HG03520 (cell line): Measurements from ENCODE around the gene ADK.
"Not testable (repeated sequence)": the region's sequence is repeated elsewhere in the genome, so short reads cannot be mapped to it uniquely, and the experiment has no call there.

Experiments used
- ATAC-seq: cut with Tn5 transposase; IDR thresholded peaks from one replicate; pipeline ENCODE4 v1.9.1; 2021; ENCODE audit warnings: mild to moderate bottlenecking, moderate library complexity; ENCODE audit not compliant: unreplicated experiment

Gene ADK

DNA sequence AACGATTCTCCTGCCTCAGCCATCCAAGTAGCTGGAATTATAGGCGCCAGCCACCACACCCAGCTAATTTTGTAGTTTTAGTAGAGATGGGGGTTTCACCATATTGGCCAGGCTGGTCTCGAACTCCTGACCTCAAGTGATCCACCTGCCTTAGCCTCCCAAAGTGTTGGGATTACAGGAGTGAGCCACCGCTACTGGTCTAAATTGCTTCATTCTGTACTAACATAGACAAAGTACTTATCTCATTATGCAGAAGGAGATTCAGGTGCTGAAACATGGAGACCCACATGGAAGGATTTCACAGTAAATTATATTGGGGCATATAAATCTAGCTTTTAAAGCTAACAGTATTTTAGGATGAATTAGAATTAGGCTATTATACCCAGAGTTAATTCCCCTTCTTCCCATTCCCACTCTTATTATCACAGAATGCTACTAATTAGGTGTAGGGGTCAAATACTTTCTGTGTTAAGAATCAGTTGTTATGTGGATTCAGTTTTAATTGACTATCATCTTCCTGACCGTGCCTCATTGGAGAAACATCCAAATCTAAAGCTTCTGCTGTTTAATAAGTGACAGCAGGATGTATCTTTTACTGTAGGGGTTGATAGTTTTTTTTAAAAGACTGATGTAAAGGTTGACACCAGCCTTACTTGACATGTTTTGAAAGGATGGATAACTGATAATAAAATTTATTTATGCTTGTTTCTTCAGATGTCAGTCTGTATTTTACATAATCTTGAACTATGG lies 27.2 kb downstream of the ADK start:
- no peak for ATAC-seq

DNA sequence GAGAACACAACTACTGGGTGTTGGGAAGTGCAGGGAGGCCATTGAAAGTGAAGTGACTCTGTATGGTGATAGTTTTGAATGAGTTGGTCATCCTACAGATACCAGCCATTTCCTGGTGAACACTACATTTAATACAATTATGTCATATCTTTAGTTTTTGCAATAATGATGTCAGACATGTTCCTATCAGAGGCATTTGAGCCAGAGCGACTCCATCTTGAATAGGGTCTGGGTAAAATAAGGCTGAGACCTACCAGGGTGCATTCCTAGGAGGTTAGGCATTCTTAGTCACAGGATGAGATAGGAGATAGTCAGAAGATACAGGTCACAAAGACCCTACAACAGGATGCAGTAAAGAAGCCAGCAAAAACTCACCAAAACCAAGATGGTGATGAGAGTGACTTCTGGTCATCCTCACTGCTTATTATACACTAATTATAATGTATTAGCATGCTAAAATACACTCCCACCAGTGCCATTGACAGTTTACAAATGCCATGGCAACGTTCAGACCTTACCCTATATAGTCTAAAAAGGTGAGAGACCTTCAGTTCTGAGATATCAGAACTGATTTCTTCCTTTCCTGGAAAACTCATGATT lies 28.2 kb downstream of the ADK start:
- no peak for ATAC-seq

DNA sequence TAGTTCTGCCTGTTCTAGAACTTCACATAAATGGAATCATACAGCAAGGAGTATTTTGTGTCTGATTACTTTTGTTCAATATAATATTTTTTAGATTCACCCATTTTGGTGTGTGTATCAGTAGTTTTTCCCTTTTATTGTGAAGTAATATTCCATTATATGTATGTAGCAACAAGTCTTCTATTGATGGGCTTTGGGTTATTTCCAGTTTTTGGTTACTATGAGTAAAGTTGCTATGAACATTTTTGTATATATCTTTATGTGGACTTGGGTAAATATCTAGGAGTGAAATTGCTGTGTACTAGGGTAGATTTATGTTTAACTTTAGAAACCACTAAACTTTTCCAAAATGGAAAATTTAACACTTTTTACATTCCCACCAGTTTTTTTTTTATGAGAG lies 35.7 kb downstream of the ADK start:
- ATAC-seq, result no peak

DNA sequence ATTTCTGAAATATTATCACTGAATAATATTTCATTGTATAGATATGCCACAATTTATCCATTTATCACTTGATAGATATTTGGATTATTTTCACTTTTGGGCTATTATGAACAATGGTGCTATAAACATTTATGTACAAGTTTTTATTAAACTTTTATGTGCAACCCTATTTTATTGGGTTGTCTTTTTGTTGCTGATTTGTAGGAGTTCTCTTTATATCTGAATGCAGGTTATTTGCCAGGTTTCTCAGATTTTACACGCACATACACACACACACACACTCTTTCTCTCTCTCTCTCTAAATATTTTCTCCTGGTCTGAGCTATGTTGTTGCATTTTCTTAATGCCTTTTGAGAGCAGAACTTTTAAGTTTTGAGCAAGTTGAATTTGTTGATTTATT lies 36.2 kb downstream of the ADK start:
- no peak for ATAC-seq

DNA sequence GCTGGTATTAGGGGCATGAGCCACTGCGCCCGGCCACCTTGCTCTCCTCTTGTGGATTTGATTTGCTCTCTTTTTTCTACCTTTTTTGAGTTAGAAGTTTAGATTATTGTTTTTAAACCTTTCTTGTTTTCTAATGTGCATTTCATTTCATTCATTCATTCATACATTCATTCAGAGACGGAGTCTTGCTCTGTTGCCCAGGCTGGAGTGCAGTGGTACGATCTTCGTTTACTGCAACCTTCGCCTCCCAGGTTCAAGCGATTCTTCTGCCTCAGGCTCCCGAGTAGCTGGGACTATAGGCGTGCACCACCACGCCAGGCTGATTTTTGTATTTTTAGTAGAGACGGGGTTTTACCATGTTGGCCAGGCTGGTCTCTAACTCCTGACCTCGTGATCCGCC lies 37.6 kb downstream of the ADK start:
- ATAC-seq, result not testable (repeated sequence)

DNA sequence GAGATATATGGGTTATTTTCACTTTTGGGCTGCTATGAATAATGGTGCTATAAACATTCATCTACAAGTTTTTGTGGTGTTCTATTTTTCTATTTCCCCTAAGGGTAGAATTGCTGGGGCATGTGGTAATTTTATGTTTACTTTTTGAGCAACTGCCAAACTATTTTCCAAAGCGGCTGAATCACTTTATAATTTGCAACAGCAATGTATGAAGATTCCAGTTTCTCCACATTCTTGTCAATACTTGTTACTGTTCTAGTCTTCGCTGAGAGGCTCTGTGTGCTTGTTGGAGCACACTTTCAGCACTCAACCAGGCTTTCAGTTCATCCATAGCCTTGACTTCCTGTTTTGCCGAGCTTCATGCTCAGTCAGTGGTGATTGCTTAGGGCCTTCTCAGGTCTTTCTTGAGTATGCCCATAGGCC lies 39.0 kb downstream of the ADK start:
- no peak for ATAC-seq

DNA sequence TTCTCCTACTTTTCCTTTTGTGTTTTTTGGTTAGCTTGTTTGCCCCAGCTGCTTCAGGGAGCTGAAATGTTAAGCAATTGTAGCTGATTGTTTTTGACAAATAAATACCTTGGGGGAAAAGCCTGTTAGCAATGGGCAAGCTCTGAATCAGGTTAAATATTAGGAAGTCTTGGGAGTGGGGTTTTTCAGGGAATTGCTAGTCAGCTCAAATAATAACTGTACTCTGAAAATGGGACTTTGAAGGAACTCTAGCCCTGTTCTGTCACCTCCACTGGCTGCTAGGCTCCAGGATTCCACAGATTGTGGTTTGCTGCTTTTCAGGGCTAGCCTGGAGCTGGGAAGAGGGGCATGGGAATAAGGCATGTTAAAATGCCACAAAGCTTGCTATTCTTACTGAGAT lies 39.5 kb downstream of the ADK start:
- no peak for ATAC-seq

DNA sequence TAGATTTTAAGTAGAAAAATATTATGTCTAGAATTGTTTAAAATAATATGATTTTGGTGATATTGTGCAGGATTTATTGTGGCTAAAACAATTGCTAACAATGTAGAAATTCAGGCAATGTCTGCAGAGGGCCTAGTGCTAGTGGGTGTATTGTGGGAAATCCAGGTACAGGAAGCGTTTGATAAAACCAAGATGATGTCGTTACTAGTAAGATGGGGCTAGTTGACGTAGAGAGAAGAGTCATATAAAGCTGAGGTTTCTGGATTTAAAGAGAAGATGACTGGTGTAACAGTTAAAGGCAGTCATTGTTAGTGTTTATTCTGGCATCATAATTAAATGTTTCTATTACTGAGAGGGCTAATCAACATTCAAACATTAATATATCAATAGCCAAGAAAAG lies 43.5 kb downstream of the ADK start:
- no peak for ATAC-seq

DNA sequence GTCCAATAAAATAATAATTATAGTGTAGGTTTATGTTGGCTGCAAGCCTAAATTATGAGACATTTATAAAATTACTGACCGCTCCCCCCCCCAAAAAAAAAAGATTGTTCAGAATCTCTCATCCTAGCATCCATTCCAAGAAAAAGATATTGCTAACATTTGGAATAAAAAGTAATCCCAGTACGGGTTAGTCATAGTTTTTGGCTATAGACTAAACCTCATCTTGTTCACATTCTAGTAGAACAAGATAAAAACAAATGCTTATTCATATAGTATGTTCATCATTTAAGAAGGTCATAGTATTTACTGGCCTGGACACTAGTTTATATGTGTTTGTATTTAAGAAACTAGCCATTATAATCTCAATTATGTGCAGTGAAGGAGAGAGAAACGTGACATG lies 44.0 kb downstream of the ADK start:
- ATAC-seq, result no peak

DNA sequence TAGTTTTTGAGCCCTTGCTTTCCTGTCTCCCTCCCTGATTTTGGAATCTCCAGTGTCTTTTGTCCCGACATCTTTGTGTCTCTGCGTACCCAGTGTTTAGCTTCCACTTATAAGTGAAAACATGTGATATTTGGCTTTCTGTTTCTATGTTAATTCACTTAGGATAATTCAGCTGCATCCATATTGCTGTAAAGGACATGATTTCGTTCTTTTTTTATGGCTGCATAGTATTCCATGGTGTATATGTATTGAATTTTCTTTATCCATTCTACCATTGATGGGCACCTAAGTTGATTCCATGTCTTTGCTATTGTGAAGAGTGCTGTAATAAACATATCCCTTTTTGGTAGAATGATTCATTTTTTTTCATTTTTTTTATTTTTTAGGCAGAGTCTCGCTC lies 48.3 kb downstream of the ADK start:
- ATAC-seq, result no peak

DNA sequence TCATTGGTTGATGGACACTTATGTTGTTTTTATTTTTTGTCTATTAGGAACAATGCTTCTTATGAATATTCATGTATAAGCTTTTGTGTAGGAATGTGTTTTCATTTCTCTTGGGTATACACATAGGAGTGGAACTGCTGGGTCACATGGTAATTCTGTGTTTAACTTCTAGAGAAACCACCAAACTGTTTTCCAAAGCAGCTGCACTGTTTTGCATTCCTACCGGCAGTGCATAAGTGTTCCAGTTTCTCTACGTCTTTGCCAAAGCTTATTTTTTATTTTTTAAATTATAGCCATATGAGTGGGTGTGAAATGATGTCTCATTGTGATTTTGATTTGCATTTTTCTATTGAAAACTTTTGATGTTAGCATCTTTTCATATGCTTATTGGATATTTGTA lies 51.3 kb downstream of the ADK start:
- ATAC-seq, result no peak

DNA sequence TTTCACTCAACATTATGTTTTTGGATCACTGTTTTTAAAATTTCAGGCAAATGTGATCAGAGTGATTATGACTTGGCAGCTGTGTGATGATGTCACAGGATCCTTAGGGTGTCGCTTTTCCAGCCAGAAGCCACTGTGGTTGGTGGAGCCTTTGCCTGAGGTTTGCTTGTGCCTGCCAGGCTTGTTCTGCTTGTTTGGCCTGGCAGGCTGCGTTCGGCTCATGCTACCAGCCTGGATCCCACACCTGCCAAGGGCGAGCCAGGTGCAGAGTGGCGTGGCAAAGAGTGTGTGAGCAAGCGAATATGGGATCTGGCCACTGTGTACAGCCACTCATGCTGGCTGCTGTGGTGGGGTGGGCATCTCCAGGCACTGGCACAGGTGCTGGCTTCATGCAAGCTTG lies 55.7 kb downstream of the ADK start:
- ATAC-seq, result no peak

DNA sequence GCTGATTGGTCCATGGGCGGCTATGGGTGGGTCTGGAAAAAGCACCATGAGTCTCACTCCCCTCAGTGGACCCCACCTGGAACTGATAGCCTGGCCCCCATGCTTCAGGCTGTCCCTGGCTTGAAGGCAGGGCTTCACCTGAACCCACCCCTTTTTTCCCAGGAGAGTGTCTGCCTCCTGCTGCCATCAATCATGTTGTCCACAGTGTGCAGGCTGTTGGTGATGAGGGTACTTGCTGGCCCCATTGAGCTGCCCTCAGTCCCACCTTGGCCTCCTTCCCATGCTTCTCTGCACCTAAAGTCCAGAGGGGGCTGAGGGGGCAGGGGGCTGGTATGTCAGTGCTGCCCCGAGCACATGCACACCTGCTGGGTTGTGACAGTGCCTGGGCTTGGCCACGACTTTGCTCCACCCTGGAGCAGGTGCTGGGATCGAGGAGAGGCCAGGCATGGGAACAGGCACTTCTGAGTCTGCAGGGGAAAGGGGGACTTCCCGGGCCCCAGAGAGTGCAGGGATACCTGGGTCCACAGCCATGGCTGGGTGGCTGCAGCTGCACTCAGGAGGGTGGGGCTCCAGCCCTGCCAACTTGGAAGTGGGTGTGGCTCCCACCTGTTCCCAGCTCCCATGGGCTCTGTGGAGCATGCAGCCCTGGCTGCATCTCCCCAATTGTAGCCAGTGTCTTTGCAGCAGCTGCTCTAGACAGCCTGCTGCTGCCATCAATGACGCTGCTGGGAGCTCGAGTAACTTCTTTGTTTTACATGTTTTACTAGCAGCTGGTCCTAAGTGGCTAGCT lies 56.9 kb downstream of the ADK start:
- no peak for ATAC-seq

DNA sequence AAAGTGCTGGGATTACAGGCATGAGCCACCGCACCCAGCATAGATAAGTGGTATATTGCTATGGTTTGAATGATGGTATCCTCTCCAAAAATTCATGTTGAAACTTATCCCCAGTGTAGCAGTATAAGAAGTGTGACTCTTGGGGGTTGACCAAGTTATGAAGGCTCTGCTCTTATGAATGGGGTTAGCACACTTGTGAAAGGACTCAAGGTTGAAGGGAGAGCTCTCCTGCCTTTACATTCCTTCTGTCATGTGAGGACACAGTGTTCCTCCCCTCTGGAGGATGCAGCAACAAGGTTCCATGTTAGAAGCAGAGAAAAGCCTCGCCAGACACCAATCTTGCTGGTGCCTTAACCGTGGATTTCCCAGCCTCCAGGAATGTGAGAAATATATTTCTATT lies 58.0 kb downstream of the ADK start:
- no peak for ATAC-seq

DNA sequence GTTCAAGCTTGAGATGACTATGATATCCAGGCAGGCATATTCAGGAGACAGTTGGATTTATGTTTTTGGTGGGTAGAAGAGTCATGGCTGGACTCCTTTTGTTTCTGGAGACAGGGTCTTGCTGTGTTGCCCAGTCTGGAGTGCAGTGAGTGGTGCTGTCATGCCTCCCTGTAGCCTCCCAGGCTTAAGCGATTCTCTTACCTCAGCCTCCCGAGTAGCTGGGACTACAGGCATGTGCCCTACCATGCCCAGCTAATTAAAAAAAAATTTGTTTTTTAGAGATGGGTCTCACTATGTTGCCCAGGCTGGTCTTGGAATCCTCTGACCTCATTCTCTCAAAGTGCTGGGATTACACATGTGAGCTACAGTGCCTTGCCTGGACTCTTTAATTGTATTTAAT lies 62.0 kb downstream of the ADK start:
- no peak for ATAC-seq

DNA sequence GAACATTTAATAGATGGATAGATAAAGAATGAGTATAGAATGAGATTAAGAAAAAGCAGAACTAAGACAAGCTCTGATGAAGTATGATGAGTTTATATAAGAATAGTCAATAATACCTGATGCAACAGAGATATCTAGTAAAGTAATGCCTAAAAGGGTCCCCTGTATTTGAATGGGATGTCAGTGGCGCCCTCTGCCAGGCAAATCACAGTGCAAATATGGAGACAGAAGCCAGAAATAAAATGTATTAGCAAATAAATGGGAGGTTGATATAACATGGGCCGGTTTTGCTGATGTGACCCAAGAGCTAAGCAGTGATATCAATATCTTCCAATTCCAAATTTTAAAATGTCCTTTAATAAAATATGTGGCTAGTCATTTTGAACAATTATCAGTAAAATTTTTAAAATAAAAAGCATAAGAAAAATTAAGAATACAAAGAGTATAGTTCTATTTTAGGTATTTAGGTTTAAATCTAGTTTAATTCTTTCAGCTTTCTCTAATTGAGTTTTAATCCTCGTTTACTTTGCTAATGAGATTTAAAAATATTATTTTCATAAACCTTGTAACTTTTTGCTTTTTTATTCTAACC lies 62.6 kb downstream of the ADK start:
- ATAC-seq, result no peak

DNA sequence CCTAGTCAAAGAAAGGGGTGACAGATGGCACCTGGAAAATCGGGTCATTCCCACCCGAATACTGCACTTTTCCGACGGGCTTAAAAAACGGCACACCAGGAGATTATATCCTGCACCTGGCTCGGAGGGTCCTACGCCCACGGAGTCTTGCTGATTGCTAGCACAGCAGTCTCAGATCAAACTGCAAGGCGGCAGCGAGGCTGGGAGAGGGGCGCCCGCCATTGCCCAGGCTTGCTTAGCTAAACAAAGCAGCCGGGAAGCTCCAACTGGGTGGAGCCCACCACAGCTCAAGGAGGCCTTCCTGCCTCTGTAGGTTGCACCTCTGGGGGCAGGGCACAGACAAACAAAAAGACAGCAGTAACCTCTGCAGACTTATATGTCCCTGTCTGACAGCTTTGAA lies 66.1 kb downstream of the ADK start:
- ATAC-seq, result not testable (repeated sequence)

DNA sequence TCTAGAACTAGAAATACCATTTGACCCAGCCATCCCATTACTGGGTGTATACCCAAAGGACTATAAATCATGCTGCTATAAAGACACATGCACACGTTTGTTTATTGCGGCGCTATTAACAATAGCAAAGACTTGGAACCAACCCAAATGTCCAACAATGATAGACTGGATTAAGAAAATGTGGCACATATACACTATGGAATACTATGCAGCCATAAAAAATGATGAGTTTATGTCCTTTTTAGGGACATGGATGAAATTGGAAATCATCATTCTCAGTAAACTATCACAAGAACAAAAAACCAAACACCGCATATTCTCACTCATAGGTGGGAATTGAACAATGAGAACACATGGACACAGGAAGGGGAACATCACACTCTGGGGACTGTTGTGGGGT lies 71.4 kb downstream of the ADK start:
- ATAC-seq, result not testable (repeated sequence)

DNA sequence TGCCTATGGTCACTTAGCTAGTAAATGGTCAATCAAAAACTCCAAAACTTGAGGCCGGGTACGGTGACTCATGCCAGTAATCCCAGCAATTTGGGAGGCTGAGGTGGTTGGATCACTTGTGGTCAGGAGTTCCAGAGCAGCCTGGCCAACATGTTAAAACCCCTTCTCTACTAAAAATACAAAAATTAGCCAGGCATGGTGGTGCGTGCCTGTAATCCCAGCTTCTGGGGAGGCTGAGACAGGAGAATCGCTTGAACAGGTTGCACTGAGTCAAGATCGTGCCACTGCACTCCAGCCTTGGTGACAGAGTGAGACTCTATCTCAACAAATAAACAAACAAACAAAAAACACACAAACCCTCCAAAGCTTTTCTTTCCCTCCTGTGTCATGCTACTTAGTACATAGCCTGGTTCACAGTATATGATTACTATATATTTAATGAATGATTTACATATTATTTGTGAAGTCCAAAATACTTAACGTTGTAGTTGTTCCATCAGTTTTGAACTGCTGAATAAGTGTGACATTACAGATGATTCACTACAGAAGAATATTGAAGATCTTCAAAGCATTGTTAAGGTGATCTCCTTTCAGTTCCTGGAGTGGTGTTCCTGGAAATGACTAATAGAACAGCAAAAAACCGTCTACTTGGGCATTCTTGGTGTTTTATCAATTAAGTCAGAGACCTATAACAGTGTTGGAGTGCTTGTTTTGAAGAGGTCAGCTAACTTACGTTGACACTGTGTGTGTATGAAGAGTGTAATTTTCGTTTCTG lies 72.9 kb downstream of the ADK start:
- no peak for ATAC-seq

DNA sequence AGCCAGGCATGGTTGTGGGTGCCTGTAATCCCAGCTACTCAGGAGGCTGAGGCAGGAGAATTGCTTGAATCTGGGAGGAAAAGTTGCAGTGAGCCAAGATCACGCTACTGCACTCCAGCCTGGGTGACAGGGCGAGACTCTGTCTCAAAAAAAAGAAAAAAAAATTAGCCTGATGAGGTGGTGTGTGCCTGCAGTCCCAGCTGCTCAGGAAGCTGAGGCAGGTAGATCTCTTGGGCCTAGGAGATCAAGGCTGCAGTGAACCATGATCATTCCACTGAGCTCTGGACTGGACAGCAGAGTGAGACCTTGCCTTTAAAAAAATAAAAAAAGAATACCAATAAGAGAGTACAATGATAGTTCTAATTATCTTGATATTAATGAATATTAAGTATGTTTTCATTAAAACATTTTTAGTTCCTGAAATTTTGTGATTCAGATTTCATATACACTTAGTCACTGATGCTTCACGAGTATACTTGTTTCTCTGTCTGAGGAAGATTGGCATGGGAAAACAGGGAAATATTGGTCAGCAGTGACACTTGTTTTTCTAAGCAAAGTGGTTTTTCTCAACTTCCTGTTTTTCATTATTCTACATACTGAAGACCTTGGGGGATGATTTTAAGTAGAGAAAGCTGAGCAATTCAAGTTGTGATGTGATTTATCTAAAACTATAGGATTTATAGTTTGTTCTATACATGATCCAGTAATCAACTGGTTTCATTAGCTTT lies 76.8 kb downstream of the ADK start:
- ATAC-seq, result no peak
